ENCODE data around the gene SMYD3.
A peak's percentile ranks its signal among the peaks of the same experiment; 100 is the strongest.

Gene SMYD3

GRCh38 chr1:246265481-246265880 lies 241.6 kb downstream of the SMYD3 start:
- no peak for DNase-seq

DNA sequence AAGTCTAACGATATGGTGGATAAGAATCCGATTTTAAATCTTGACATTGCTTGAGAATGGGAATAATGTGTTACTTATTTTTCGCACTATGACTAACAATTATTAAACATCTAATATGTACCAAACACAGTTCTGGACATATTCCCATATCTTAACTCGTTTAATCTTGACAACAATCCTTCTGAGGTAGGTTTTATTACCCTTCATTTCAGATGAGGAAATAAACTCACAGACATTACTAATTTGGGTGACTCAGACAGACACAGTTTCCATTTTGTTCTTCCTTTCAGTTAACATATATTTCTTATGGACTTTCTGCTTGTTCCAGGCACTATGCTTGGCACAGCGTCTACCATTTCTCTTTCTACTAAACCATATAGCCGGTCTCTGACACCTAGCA lies 244.8 kb downstream of the SMYD3 start:
- DNase-seq: no peak

DNA sequence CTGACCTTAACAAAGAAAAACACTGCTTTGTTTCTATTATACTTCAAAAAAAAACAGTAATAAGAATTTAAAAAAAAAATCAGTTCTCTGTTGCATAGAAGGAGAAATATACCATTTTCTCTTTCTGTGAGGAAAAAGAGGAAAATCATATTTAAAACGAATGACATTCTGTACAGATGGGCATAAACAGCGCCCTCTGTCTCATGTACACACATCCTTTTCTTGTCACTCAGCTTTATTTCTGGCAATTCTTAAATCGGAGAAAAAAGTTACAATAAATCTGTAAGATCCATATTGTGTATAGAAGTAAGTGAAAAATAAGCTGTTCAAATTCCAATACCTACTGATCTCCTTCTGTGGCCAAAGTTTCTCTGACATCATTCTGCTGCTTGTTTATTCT lies 245.4 kb downstream of the SMYD3 start:
- no peak for DNase-seq

- no peak for DNase-seq
Observed at GRCh38 chr1:246258250-246258649, 248.8 kb downstream of the SMYD3 start.

GRCh38 chr1:246255773-246256172 lies 251.3 kb downstream of the SMYD3 start:
- DNase-seq: no peak

- no peak for DNase-seq
Observed at GRCh38 chr1:246254854-246255253, 252.2 kb downstream of the SMYD3 start.

DNA sequence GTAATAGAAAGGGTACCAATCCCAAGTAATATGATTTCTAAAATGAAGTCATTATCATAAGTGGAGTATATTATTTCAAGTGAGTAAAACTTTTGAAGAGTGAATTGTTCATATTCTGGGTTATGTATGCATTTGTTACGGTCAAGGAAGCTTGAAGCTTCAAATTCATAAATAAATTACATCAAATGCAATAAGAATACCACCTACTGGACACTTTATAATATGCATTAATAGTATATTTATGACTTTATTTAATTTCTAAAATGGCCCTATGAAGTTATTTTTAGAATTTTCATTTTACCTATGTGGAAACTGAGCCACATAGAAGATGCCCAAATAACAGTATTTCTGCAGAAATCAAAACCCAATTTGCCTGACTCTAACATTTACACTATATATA lies 260.6 kb downstream of the SMYD3 start:
- no peak for DNase-seq

GRCh38 chr1:246245541-246245940 lies 261.5 kb downstream of the SMYD3 start:
- DNase-seq: no peak

GRCh38 chr1:246232126-246232525 lies 275.0 kb downstream of the SMYD3 start:
- no peak for DNase-seq

GRCh38 chr1:246226041-246226440 lies 281.0 kb downstream of the SMYD3 start:
- DNase-seq: no peak

- DNase-seq: no peak
Observed at GRCh38 chr1:246221485-246222255, 285.4 kb downstream of the SMYD3 start.

GRCh38 chr1:246220495-246221065 lies 286.5 kb downstream of the SMYD3 start:
- no peak for DNase-seq

GRCh38 chr1:246219508-246220030 lies 287.5 kb downstream of the SMYD3 start:
- DNase-seq: peak; percentile 76

GRCh38 chr1:246218686-246219085 lies 288.4 kb downstream of the SMYD3 start:
- DNase-seq: no peak

DNA sequence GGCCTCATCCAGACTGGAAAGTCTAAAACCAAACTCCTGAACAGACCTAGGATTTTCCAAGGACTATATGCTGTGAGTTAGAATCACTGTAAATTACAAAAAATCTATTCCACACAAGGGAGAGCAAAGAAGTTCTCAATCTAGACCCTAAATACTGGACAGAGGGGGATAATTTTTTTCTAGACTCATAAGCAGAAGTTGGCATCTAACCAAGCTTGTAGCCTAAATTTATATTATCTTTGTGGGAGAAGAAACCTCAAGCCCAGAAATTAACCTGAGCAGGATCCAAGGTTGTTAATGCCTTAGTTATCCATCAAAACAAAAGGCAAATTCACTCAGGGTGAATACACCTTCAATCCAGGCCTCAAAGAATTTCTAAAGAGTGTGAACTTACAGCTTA lies 290.2 kb downstream of the SMYD3 start:
- no peak for DNase-seq

DNA sequence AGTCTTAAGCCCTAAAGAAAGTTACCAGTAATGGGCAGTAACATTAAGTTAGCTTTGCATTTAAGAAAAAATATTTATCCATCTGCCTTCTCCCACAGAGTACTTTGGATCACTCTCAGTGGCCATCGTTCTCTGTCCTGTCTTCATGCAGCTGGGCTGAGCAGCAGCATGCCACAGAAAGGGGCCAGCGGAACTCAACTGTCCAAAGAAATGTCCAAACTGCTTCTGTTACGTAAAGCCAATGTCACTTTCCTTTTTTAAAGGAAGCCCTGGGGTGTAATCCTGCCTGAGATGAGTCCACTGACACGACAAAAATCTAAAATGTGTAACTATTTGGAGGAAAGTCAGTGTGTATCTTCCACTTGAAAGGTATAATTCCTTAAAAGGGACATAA lies 291.6 kb downstream of the SMYD3 start:
- DNase-seq: no peak

- DNase-seq: peak; percentile 72
Observed at GRCh38 chr1:246214708-246215509, 292.2 kb downstream of the SMYD3 start.

- no peak for DNase-seq
Observed at GRCh38 chr1:246213947-246214346, 293.1 kb downstream of the SMYD3 start.

- no peak for DNase-seq
Observed at GRCh38 chr1:246213502-246213901, 293.6 kb downstream of the SMYD3 start.

DNA sequence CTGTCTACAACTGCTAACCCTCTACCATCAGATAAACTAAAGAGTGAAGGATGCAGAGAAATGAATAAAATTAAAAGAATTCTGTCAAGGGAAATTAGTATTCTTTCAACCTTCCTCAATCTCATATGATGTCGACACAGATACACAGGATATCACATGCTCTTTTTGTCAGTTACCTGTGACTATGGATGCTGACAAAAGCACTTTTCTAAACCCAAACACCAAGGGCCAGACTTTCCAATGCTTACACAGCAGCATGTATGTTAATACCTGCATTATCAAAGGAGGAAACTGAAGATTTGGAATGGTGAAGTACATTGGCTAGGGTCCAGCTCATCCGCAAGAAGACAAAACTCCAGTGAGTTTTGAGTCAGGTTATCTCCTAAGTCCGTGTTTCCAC lies 294.0 kb downstream of the SMYD3 start:
- no peak for DNase-seq

DNA sequence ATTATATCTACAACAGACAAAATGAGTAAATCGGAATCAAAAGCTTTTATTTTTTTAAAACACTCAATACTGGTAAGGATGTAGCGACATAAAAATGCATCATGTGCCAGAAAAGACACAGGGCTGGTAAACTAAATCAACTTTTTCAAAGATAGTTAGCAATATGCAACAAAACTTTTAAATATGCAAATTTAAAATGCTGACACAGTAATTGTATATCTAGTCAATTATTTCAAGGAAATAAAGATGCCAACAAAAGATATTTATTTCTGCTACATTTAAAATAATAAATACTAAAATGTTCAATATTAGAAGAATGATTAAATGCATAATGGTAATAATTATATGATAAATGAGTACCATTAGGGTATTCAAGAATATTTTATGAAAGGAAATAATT lies 295.1 kb downstream of the SMYD3 start:
- DNase-seq: no peak

- peak; percentile 16 for DNase-seq
Observed at GRCh38 chr1:246210756-246211155, 296.3 kb downstream of the SMYD3 start.

DNA sequence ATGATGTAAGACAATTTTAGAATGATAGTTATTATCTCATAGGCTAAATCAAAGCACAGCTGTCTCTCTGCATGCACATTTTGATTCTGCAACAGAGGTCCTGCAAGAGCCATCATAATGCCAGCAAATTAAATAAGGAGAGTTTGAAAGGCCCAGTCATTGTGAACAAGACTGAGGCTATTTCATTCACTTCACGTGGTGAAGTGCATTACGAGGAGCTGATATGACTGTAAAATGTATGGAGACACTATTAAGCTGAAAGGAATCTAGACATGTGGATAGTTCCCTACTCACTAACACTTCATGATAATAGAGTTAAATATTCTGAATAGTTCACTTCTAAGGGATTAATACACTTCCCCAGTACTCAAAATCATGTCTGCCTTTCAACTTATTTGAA lies 299.0 kb downstream of the SMYD3 start:
- DNase-seq: no peak

DNA sequence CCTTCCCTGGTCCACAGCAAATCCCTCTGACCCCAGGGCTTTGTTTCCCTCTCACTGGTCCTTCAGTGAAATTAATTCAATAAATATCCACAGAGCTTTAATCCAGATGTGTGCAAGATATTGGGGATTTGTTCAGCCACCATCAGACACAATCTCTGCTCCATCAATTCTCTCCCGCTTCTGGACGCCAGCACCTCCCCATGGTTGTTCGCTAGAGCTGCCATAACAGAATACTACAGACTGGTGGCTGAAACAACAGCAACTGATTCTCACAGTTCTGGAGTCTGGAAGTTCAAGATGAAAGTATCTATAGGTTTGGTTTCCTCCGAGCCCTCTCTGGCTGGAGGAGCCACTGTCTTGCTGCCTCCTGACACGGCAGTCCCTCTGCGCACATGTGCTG lies 303.9 kb downstream of the SMYD3 start:
- DNase-seq: no peak
